Activated naive CD8-positive, alpha-beta T cell treated with anti-CD3 and anti-CD28 coated beads, Interleukin-2, amount 50 U/mL, for 16 hours (primary cell): ENCODE measurements around the gene ZNF678.
"Not testable (repeated sequence)": the region's sequence is repeated elsewhere in the genome, so short reads cannot be mapped to it uniquely, and the experiment has no call there.

ENCODE experiments used
- DNase-seq: peaks from one replicate; pipeline ENCODE4 v3.0.0-alpha.2; 2020; ENCODE audit warnings: low read depth, low spot score

Gene ZNF678

GRCh38 chr1:227603327-227603726 is 40.0 kb downstream of the ZNF678 start:
- no peak for DNase-seq

GRCh38 chr1:227604446-227604845 is 41.1 kb downstream of the ZNF678 start:
- no peak for DNase-seq

- not testable (repeated sequence) for DNase-seq
These were observed 42.9 kb downstream of the ZNF678 start for GRCh38 chr1:227606271-227606670.

GRCh38 chr1:227607336-227607898 is 44.1 kb downstream of the ZNF678 start:
- no peak for DNase-seq

GRCh38 chr1:227612658-227613057 is 49.3 kb downstream of the ZNF678 start:
- no peak for DNase-seq

GRCh38 chr1:227613526-227613925 is 50.2 kb downstream of the ZNF678 start:
- DNase-seq = no peak

GRCh38 chr1:227621211-227621610 is 57.9 kb downstream of the ZNF678 start:
- no peak for DNase-seq

GRCh38 chr1:227622739-227623475 is 59.6 kb downstream of the ZNF678 start:
- DNase-seq = no peak

- DNase-seq = no peak
These were observed 69.0 kb downstream of the ZNF678 start for GRCh38 chr1:227632325-227632724.

GRCh38 chr1:227635596-227635995 is 72.2 kb downstream of the ZNF678 start:
- no peak for DNase-seq

- DNase-seq = no peak
These were observed 91.1 kb downstream of the ZNF678 start for GRCh38 chr1:227654431-227654830.

GRCh38 chr1:227654858-227655752 is 91.7 kb downstream of the ZNF678 start:
- no peak for DNase-seq

- DNase-seq = no peak
These were observed 98.1 kb downstream of the ZNF678 start for GRCh38 chr1:227661495-227661894.

- no peak for DNase-seq
These were observed 99.6 kb downstream of the ZNF678 start for GRCh38 chr1:227662933-227663332.

- DNase-seq = no peak
These were observed 102.9 kb downstream of the ZNF678 start for GRCh38 chr1:227666286-227666685.

- no peak for DNase-seq
These were observed 110.1 kb downstream of the ZNF678 start for GRCh38 chr1:227673441-227673840.

GRCh38 chr1:227685807-227686206 is 122.5 kb downstream of the ZNF678 start:
- DNase-seq = no peak

- no peak for DNase-seq
These were observed 134.0 kb downstream of the ZNF678 start for GRCh38 chr1:227697321-227697864.

GRCh38 chr1:227701631-227702030 is 138.3 kb downstream of the ZNF678 start:
- DNase-seq = not testable (repeated sequence)

GRCh38 chr1:227707846-227708245 is 144.5 kb downstream of the ZNF678 start:
- no peak for DNase-seq

GRCh38 chr1:227709451-227709850 is 146.1 kb downstream of the ZNF678 start:
- DNase-seq = no peak

- not testable (repeated sequence) for DNase-seq
These were observed 147.1 kb downstream of the ZNF678 start for GRCh38 chr1:227710474-227710873.
